SU-DHL-6 (cell line): ENCODE data around the gene TSC2.

Source experiments
- CTCF ChIP-seq: fragments of 200-600 bp; sonication (generic); IDR thresholded peaks from one replicate; pipeline ENCODE4 v1.5.1; 2017; ENCODE audit warnings: antibody characterized with exemption, mild to moderate bottlenecking, low read length, moderate library complexity; ENCODE audit not compliant: insufficient read depth, poor library complexity, severe bottlenecking
- EZH2phosphoT487 ChIP-seq: fragments of 200-600 bp; sonication (generic), shearing (Covaris generic); conservative IDR thresholded peaks from 2 replicates; pipeline ENCODE4 v1.6.1; 2018; ENCODE audit warnings: mild to moderate bottlenecking, antibody characterized with exemption, low read length, moderate library complexity, mixed read lengths

- TF ChIP-seq CTCF (no peak), EZH2phosphoT487 (no peak)
These were observed 6.9 kb downstream of the TSC2 start for GRCh38 chr16:2054543-2055245.
